Smooth muscle cell (in vitro differentiated cells): ENCODE data around the gene RPH3AL. TPM values are rescaled to one million over a fixed set of nuclear protein-coding genes. Genes with fewer than 3 reads are reported as not detected.
"Not testable (repeated sequence)": the region's sequence is repeated elsewhere in the genome, so short reads cannot be mapped to it uniquely, and the experiment has no call there.

Source experiments
- DNase-seq: peaks from one replicate; lab custom pipeline; 2025; ENCODE audit not compliant: unreplicated experiment; lab: John Stamatoyannopoulos, UW
- H2AFZ ChIP-seq: fragments of 200-600 bp; sonication (generic); 2 replicates; pipeline ENCODE4 v1.6.0; 2016; ENCODE audit warnings: antibody characterized with exemption, low read depth, mild to moderate bottlenecking
- H3F3A ChIP-seq: fragments of 200-600 bp; sonication (generic); 2 replicates; pipeline ENCODE4 v1.6.0; 2017; ENCODE audit warnings: antibody characterized with exemption, low read depth
- H3K27ac ChIP-seq: fragments of 200-600 bp; sonication (generic); 2 replicates; pipeline ENCODE4 v1.5.1; 2016; ENCODE audit warnings: low read depth, mild to moderate bottlenecking
- H3K27me3 ChIP-seq: fragments of 200-600 bp; sonication (generic); 2 replicates; pipeline ENCODE4 v1.6.1; 2016; ENCODE audit warnings: low read depth, mild to moderate bottlenecking
- H3K36me3 ChIP-seq: fragments of 200-600 bp; sonication (generic); 2 replicates; pipeline ENCODE4 v1.5.1; 2016; ENCODE audit warnings: low read depth
- H3K4me1 ChIP-seq: fragments of 200-600 bp; sonication (generic); 2 replicates; pipeline ENCODE4 v1.5.1; 2016; ENCODE audit warnings: low read depth
- H3K4me2 ChIP-seq: fragments of 200-600 bp; sonication (generic); 2 replicates; pipeline ENCODE4 v1.6.0; 2016; ENCODE audit warnings: mild to moderate bottlenecking
- H3K4me3 ChIP-seq: fragments of 200-600 bp; sonication (generic); 2 replicates; pipeline ENCODE4 v1.5.1; 2016; ENCODE audit warnings: mild to moderate bottlenecking
- H3K79me2 ChIP-seq: fragments of 200-600 bp; sonication (generic); 2 replicates; pipeline ENCODE4 v1.6.0; 2016; ENCODE audit warnings: low read depth, mild to moderate bottlenecking
- H3K9ac ChIP-seq: fragments of 200-600 bp; sonication (generic); 2 replicates; pipeline ENCODE4 v1.6.0; 2016; ENCODE audit warnings: low read depth
- H3K9me3 ChIP-seq: fragments of 200-600 bp; sonication (generic); replicated peaks from 2 replicates; pipeline ENCODE4 v1.5.1; 2016; ENCODE audit warnings: low read depth
- H4K20me1 ChIP-seq: fragments of 200-600 bp; sonication (generic); 2 replicates; pipeline ENCODE4 v1.6.0; 2016; ENCODE audit warnings: low read depth
- WGBS: methylation state at CpG from one replicate; pipeline ENCODE4 v1.1.7; 2016; ENCODE audit warnings: low lambda C conversion rate; 5-methylcytosine and 5-hydroxymethylcytosine counted together
- polyA plus RNA-seq: library from polyadenylated mRNA; unstranded; fragments of >200 nt; fragmentation: Nextera tagmentation; extraction: Ambion mirVana; gene quantifications from 2 replicates; pipeline ENCODE4 v1.2.1, GENCODE V29; 2016
- total RNA-seq: library from RNA; depleted of rRNA; stranded (reverse); fragments of >200 nt; gene quantifications from 2 replicates; pipeline ENCODE4 v1.2.3, GENCODE V29; 2014
- TF ChIP-seq, protein P1 (sequence below): fragments of 200-600 bp; sonication (generic); IDR thresholded peaks from 2 replicates; pipeline ENCODE4 v1.5.1; 2017; ENCODE audit warnings: borderline replicate concordance, mild to moderate bottlenecking, antibody characterized with exemption; ENCODE audit not compliant: insufficient read depth, poor library complexity, severe bottlenecking

RPH3AL gene
- total and polyA plus RNA-seq, 2 experiments from 2014 or later = 1.8 to 3.3 TPM

DNA sequence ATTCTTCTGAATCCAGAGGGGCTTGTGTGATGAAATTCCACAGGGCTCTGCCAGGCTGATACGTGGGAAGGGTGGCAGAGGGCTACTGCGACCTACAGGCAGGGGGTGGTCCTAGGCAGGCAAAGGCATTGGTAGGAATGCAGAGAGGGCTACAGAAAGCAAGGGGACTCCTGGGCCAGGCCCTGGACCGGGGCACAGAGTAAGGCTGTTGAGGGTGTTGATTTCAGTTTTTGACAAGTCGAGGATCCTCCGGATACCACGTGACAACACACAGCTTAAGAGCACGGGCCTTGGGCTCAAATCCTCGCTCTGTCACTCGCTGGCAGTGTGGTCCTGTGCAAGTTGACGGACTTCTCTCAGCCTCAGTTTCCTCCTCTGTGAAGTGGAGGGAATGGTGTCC lies 152.0 kb downstream of the RPH3AL start:
- TF ChIP-seq, protein P1, sequence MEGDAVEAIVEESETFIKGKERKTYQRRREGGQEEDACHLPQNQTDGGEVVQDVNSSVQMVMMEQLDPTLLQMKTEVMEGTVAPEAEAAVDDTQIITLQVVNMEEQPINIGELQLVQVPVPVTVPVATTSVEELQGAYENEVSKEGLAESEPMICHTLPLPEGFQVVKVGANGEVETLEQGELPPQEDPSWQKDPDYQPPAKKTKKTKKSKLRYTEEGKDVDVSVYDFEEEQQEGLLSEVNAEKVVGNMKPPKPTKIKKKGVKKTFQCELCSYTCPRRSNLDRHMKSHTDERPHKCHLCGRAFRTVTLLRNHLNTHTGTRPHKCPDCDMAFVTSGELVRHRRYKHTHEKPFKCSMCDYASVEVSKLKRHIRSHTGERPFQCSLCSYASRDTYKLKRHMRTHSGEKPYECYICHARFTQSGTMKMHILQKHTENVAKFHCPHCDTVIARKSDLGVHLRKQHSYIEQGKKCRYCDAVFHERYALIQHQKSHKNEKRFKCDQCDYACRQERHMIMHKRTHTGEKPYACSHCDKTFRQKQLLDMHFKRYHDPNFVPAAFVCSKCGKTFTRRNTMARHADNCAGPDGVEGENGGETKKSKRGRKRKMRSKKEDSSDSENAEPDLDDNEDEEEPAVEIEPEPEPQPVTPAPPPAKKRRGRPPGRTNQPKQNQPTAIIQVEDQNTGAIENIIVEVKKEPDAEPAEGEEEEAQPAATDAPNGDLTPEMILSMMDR = no peak
- Histone ChIP-seq H3F3A (no peaks in the 10 kb centered on the region), H3K27me3 (peaks cover 4% of the 10 kb centered on the region), H3K79me2 (no peaks in the 10 kb centered on the region), H4K20me1 (no peaks in the 10 kb centered on the region), H2AFZ (no peak overlapping the region), H3K4me3 (no peak overlapping the region), H3K9me3 (no peaks in the 10 kb centered on the region), H3K9ac (no peak overlapping the region), H3K36me3 (no peaks in the 10 kb centered on the region), H3K27ac (no peak overlapping the region), H3K4me1 (peaks cover 7% of the 10 kb centered on the region), H3K4me2 (no peak overlapping the region)
- 83% methylated on average over 10 of the region's 10 CpGs for WGBS
- DNase-seq = no peak

DNA sequence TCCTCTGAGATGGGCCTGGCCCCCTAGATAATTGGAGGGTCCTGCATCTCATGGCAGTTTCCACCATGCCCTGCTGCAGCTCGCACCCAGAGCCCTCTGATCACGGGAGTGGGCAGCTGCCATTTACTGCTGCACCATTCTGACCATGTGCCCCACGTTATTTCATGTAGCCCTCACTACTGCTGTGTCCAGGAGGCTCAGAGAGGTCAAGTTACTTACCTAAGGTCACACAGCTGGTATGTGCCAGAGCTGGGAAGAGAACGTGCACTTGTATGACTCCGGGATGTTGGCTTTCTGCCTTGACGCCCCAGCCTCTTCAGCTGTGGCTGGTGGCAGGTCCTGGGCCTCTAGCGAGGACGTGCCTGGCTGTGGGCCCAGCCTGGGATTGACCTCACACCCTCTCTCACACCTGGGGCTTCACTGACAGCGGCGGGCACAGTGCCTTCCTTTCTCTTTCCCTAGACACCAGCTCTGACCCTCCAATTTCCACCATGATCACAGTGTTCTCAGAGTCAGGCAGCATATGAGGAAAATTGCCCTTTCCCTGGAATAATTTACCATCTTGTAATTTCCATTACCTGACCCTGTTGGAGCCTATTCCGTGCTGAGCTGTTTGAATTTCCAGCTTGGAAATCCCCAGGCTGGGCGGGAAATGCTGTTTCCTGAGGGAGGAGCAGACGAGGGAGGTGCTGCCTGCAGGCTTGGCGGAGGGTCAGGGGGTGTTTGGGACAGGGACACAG lies 152.6 kb downstream of the RPH3AL start:
- H3K9ac ChIP-seq = no peak overlapping the region
- no peaks in the 10 kb centered on the region for H4K20me1 ChIP-seq
- TF ChIP-seq, protein P1 = no peak
- peaks cover 4% of the 10 kb centered on the region for H3K27me3 ChIP-seq
- H3K27ac ChIP-seq = no peak overlapping the region
- 73% methylated on average over 14 of the region's 14 CpGs for WGBS
- no peaks in the 10 kb centered on the region for H3K36me3 ChIP-seq
- H2AFZ ChIP-seq = no peak overlapping the region
- no peak for DNase-seq
- no peaks in the 10 kb centered on the region for H3K9me3 ChIP-seq
- H3K4me3 ChIP-seq = no peak overlapping the region
- H3K4me1 ChIP-seq = peaks cover 7% of the 10 kb centered on the region
- H3K4me2 ChIP-seq = no peak overlapping the region
- no peaks in the 10 kb centered on the region for H3F3A ChIP-seq
- no peaks in the 10 kb centered on the region for H3K79me2 ChIP-seq

DNA sequence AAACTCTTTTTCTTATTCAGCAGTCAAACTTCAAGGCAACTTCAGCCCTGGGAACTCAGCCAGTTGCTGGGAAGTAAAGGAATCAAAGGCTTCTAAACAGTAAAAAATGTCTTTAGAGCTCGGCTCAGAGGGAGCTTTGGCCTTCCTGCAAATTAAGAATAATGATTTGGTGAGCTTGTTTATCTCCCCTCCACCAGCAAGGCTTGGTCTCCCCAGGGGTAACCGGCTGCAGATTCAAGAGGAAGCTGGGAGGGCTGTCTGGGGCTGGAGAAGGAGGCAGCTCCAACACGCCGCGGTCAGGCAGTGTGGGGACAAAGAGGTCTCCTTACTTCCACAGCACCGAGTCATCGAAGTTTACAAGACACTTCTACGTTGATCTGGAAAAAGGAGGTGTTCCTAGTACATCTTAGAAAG lies 153.4 kb downstream of the RPH3AL start:
- Histone ChIP-seq H4K20me1 (no peaks in the 10 kb centered on the region), H3F3A (no peaks in the 10 kb centered on the region), H3K79me2 (no peaks in the 10 kb centered on the region), H3K9me3 (no peaks in the 10 kb centered on the region), H3K4me1 (peaks cover 7% of the 10 kb centered on the region), H3K4me3 (no peak overlapping the region), H3K27me3 (peaks cover 4% of the 10 kb centered on the region), H2AFZ (no peak overlapping the region), H3K9ac (no peak overlapping the region), H3K27ac (no peak overlapping the region), H3K36me3 (no peaks in the 10 kb centered on the region), H3K4me2 (peak overlapping the region; percentile 59)
- TF ChIP-seq, protein P1 = no peak
- no peak for DNase-seq
- WGBS = 18% methylated on average over 8 of the region's 8 CpGs

DNA sequence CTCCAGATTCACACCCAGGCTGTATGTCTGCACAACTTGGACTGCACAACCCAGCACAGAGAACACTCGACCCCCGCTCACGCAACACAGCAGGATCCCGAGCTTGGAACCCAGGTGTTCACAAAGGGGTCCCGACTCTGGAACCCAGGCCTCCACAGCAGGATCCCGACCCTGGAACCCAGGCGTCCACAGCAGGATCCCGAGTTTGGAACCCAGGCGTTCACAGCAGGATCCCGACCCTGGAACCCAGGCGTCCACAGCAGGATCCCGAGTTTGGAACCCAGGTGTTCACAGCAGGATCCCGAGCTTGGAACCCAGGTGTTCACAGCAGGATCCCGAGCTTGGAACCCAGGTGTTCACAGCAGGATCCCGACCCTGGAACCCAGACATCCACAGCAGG lies 154.4 kb downstream of the RPH3AL start:
- H3K79me2 ChIP-seq, H3K9ac ChIP-seq, H3K4me2 ChIP-seq, H3K27me3 ChIP-seq, H3K36me3 ChIP-seq, DNase-seq, H3K4me3 ChIP-seq, H2AFZ ChIP-seq, H3K9me3 ChIP-seq, H4K20me1 ChIP-seq, H3K27ac ChIP-seq, H3K4me1 ChIP-seq, H3F3A ChIP-seq: not testable (repeated sequence)
- 95% methylated on average over 15 of the region's 15 CpGs for WGBS
